Brain microvascular endothelial cell (primary cell): ENCODE data around the gene CDK16.

Experiments used
- DNase-seq: peaks from one replicate; pipeline ENCODE4 v3.0.0-alpha.2; 2020
- H3K27ac ChIP-seq: fragments of 250-450 bp; sonication (Bioruptor Pico); 2 replicates; pipeline ENCODE4 v1.5.1; 2020; ENCODE audit warnings: mild to moderate bottlenecking, moderate library complexity
- H3K27me3 ChIP-seq: fragments of 250-450 bp; sonication (Bioruptor Pico); replicated peaks from 2 replicates; pipeline ENCODE4 v1.5.1; 2020; ENCODE audit warnings: mild to moderate bottlenecking
- H3K36me3 ChIP-seq: fragments of 250-450 bp; sonication (Bioruptor Pico); replicated peaks from 2 replicates; pipeline ENCODE4 v1.5.1; 2020; ENCODE audit warnings: mild to moderate bottlenecking
- H3K4me3 ChIP-seq: 2 replicates; pipeline ENCODE4 v1.5.1; 2011; ENCODE audit warnings: low read depth, mild to moderate bottlenecking, control low read depth, low read length, moderate library complexity
- CTCF ChIP-seq: IDR thresholded peaks from 2 replicates; pipeline ENCODE4 v1.5.1; 2011; ENCODE audit warnings: low read depth, mild to moderate bottlenecking, moderate library complexity, low read length, control low read depth, inconsistent platforms; ENCODE audit errors: missing control alignments
- in situ Hi-C: cut with HindIII; loops from 2 replicates; pipeline ENCODE4 v1.10.0; 2017; ENCODE audit warnings: low sequenced_read_pairs, low pct_ligation_motif_present

The CDK16 gene

GRCh38 chrX:47278691-47279090 lies 60.2 kb downstream of the CDK16 start:
- DNase-seq: peak; percentile 14
- in situ Hi-C loops: no loop called here
- TF ChIP-seq CTCF: no peak
- Histone ChIP-seq H3K27me3 (no peaks in the 10 kb centered on the region), H3K27ac (no peak overlapping the region), H3K4me3 (no peak overlapping the region), H3K36me3 (no peaks in the 10 kb centered on the region)
